PFSK-1 (cell line): Measurements from ENCODE around the gene NUDT3.

Experiments used
- FOXP2 ChIP-seq: optimal IDR thresholded peaks from 2 replicates; pipeline ENCODE3; 2011; ENCODE audit warnings: borderline replicate concordance, control low read depth, inconsistent platforms; ENCODE audit not compliant: insufficient read depth; ENCODE audit errors: extremely low read length, extremely low read depth
- POLR2AphosphoS5 ChIP-seq: IDR thresholded peaks from 2 replicates; pipeline ENCODE4 v1.6.1; 2012; ENCODE audit warnings: low read depth, mild to moderate bottlenecking, control low read depth, low read length, moderate library complexity
- SIN3A ChIP-seq: IDR thresholded peaks from 2 replicates; pipeline ENCODE4 v1.6.1; 2012; ENCODE audit warnings: mild to moderate bottlenecking, low read length, moderate library complexity, borderline replicate concordance; ENCODE audit not compliant: insufficient read depth
- TAF1 ChIP-seq: IDR thresholded peaks from 2 replicates; pipeline ENCODE4 v1.6.1; 2012; ENCODE audit warnings: low read length, control low read depth, borderline replicate concordance; ENCODE audit not compliant: insufficient read depth
- TF ChIP-seq, protein P1 (sequence below), 2 experiments: IDR thresholded peaks; 2 replicates each; pipeline versions ENCODE4 v1.6.1 to v1.8.0; 2011 to 2012; ENCODE audit warnings: low read depth in 2 of 2, low read length in 2 of 2, control low read depth in 1 of 2, inconsistent platforms in 1 of 2, mild to moderate bottlenecking in 1 of 2, moderate library complexity in 1 of 2; ENCODE audit not compliant: insufficient read depth in 1 of 2

Gene NUDT3

DNA sequence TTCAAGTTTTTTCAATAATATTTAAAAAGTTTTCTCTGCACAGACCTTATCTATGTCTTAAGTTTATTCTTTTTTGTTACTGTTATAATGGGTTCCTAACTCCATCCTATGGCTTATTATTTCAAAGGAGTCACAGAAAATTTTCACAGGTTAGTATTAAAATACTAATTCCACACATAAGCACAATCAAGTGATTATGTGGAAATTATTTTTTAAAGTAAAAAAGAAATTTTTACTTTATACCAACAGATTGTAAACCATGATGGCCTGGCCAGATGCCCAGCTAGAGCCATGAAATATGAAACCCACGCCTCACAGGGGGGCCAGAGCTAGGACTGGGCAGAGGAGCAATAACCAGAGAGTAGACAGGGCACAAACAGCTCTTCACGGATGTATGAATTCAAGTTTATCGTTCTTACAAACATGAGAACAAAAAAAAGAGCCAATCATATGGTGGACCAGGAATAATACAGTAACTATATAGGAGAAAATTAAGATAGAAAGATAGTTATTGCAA lies 34.0 kb downstream of the NUDT3 start:
- no peak for TF ChIP-seq SIN3A
- no peak for TF ChIP-seq TAF1
- no peak for TF ChIP-seq FOXP2
- TF ChIP-seq, protein P1, sequence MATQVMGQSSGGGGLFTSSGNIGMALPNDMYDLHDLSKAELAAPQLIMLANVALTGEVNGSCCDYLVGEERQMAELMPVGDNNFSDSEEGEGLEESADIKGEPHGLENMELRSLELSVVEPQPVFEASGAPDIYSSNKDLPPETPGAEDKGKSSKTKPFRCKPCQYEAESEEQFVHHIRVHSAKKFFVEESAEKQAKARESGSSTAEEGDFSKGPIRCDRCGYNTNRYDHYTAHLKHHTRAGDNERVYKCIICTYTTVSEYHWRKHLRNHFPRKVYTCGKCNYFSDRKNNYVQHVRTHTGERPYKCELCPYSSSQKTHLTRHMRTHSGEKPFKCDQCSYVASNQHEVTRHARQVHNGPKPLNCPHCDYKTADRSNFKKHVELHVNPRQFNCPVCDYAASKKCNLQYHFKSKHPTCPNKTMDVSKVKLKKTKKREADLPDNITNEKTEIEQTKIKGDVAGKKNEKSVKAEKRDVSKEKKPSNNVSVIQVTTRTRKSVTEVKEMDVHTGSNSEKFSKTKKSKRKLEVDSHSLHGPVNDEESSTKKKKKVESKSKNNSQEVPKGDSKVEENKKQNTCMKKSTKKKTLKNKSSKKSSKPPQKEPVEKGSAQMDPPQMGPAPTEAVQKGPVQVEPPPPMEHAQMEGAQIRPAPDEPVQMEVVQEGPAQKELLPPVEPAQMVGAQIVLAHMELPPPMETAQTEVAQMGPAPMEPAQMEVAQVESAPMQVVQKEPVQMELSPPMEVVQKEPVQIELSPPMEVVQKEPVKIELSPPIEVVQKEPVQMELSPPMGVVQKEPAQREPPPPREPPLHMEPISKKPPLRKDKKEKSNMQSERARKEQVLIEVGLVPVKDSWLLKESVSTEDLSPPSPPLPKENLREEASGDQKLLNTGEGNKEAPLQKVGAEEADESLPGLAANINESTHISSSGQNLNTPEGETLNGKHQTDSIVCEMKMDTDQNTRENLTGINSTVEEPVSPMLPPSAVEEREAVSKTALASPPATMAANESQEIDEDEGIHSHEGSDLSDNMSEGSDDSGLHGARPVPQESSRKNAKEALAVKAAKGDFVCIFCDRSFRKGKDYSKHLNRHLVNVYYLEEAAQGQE (IDR thresholded peaks at IDR 0.05; ENCODE audit: insufficient read depth in 1 of 2, low read depth in 2 of 2, low read length in 2 of 2), result no peak
- no peak for TF ChIP-seq POLR2AphosphoS5

DNA sequence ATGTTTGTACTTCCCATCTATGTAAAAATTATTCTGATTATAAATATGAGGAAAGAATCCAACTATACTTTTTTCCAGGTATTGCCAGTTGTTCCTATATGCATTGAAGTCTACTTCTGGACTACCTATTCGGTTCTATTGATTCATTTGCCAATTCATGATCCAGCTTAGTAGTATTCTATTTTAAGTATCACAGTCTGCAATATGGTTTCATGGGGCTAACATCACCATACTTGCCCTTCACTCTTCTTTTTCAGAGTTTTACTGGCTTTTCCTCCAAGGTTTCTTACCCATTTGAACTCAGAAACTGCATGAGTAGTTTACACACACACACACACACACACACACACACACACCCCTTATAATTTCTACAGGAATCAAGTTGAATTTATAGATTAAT lies 34.5 kb downstream of the NUDT3 start:
- TF ChIP-seq, protein P1 (IDR thresholded peaks at IDR 0.05; ENCODE audit: insufficient read depth in 1 of 2, low read depth in 2 of 2, low read length in 2 of 2), result no peak
- no peak for TF ChIP-seq SIN3A
- no peak for TF ChIP-seq POLR2AphosphoS5
- TF ChIP-seq TAF1, result no peak
- TF ChIP-seq FOXP2, result no peak

DNA sequence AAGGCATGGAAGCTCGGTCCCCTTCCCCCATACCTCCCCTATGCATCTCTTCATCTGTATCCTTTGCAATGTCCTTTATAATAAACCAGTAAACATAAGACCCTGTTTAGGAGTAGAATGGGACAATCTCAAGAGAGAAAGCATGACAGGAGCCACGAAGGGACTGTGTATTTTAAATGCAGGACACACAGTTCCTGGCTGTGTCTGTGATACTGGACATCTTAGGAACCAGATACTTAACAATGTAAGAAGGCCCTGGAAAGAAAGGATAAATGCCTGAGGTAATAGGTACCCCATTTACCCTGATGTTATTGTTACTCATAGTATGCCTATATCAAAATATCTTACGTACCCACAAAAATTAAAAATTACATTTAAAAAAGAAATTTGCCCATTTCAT lies 36.6 kb downstream of the NUDT3 start:
- TF ChIP-seq POLR2AphosphoS5, result no peak
- TF ChIP-seq, protein P1 (IDR thresholded peaks at IDR 0.05; ENCODE audit: insufficient read depth in 1 of 2, low read depth in 2 of 2, low read length in 2 of 2), result no peak
- no peak for TF ChIP-seq TAF1
- no peak for TF ChIP-seq FOXP2
- TF ChIP-seq SIN3A, result no peak

DNA sequence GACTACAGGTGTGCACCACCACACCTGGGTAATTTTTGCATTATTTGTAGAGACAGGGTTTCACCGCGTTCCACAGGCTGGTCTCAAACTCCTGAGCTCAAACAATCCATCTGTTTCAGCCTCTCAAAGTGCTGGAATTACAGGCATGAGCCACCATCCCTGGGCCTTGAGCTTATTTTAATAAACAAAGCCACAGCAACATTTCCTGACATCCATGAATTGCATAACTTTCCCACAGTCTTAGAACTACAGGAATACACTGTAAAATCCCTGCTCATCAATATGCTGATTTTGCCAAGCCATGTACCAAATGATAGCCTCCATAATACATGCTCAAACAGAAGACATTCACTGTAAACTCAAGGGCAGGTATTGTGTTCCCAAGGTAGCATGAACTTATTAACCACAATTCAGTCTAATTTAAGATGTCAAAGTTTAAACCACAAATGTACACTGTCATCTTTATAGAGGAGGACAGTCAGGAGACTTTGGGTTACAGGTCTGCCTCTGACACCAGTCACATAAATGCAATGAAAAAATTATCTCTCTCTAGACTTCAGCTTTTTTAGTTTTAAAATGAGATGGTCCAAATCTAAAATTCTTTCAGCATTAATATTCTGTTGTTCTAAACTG lies 40.0 kb downstream of the NUDT3 start:
- TF ChIP-seq TAF1 (no peak), SIN3A (no peak), POLR2AphosphoS5 (no peak), FOXP2 (no peak)
- TF ChIP-seq, protein P1 (IDR thresholded peaks at IDR 0.05; ENCODE audit: insufficient read depth in 1 of 2, low read depth in 2 of 2, low read length in 2 of 2), result no peak

DNA sequence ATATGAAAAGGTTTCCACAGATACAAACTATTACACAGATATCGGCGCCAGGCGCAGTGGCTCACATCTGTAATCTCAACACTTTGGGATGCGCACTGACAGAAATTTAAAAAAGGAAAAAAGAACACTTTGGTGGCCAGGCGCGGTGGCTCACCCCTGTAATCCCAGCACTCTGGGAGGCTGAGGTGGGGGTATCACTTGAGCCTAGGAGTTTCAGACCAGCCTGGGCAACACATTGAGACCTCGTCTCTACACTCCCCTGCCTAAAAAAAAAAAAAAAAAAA lies 41.6 kb downstream of the NUDT3 start:
- TF ChIP-seq, protein P1 (IDR thresholded peaks at IDR 0.05; ENCODE audit: insufficient read depth in 1 of 2, low read depth in 2 of 2, low read length in 2 of 2), result no peak
- TF ChIP-seq SIN3A, result no peak
- TF ChIP-seq POLR2AphosphoS5, result no peak
- TF ChIP-seq TAF1, result no peak
- TF ChIP-seq FOXP2, result no peak
